Kidney (tissue), 14 donors: ENCODE measurements around the gene PODXL2. TPM values are rescaled to one million over a fixed set of nuclear protein-coding genes. Genes with fewer than 3 reads are reported as not detected.

ENCODE experiments used
- DNase-seq, 5 donors: peaks; one replicate each; pipeline ENCODE4 v3.0.0-alpha.2; 2013 to 2020
- FAIRE-seq: peaks from 2 replicates; lab custom pipeline; 2012; peaks lifted over from hg19 to GRCh38; lab: Jason Lieb, UNC
- H3K27ac ChIP-seq, 2 donors: one replicate each; pipeline ENCODE4 v1.7.0; 2013; ENCODE audit warnings: low read depth in 2 of 2, low read length in 2 of 2, inconsistent platforms in 1 of 2
- H3K27me3 ChIP-seq: one replicate; pipeline ENCODE4 v1.7.1; 2013; ENCODE audit warnings: low read length, inconsistent platforms; ENCODE audit not compliant: control insufficient read depth, insufficient read depth
- H3K36me3 ChIP-seq, 3 donors: one replicate each; pipeline versions ENCODE4 v1.7.0 to v1.7.1; 2013; ENCODE audit warnings: low read length in 3 of 3, control low read depth in 1 of 3, inconsistent platforms in 1 of 3; ENCODE audit not compliant: insufficient read depth in 3 of 3, control insufficient read depth in 2 of 3
- H3K4me1 ChIP-seq, 3 donors: one replicate each; pipeline versions ENCODE4 v1.7.0 to v1.7.1; 2013; ENCODE audit warnings: low read length in 3 of 3, inconsistent platforms in 1 of 3, low read depth in 1 of 3; ENCODE audit not compliant: control insufficient read depth in 2 of 3, insufficient read depth in 2 of 3
- H3K4me3 ChIP-seq, 3 donors: one replicate each; pipeline versions ENCODE4 v1.7.0 to v1.8.1; 2013; ENCODE audit warnings: low read length in 3 of 3, control low read depth in 1 of 3, inconsistent platforms in 1 of 3
- H3K9ac ChIP-seq, 3 donors: one replicate each; pipeline versions ENCODE4 v1.7.0 to v1.7.1; 2013; ENCODE audit warnings: low read length in 3 of 3, control low read depth in 1 of 3, inconsistent platforms in 1 of 3
- H3K9me3 ChIP-seq, 3 donors: one replicate each; pipeline versions ENCODE4 v1.7.0 to v1.7.1; 2013; ENCODE audit warnings: low read length in 3 of 3, control low read depth in 1 of 3, inconsistent platforms in 1 of 3; ENCODE audit not compliant: control insufficient read depth in 2 of 3, insufficient read depth in 1 of 3
- intact Hi-C: fragments of 100-400 bp; cut with DNase I; formaldehyde crosslinking; loops from one replicate; pipeline ENCODE4 v1.11.1; 2022
- polyA plus RNA-seq: library from polyadenylated mRNA; stranded (reverse); fragments of 350-450 nt; fragmentation: Illumina TruSeq; extraction: RNeasy Lipid Tissue Mini Kit (QIAGEN cat#74804); gene quantifications from one replicate; pipeline ENCODE4 v1.2.3, GENCODE V29; 2014; ENCODE audit warnings: low read depth, low replicate concordance; ENCODE audit not compliant: insufficient read depth
- total RNA-seq: library from RNA; stranded (reverse); fragmentation: NEBNext Ultra II Directional; extraction: Animal tissue kit (Norgen Biotek cat#: 25700); gene quantifications from one replicate; pipeline ENCODE4 v1.2.1, GENCODE V29; 2021
- TF ChIP-seq, protein P1 (sequence below): IDR thresholded peaks from 3 replicates; pipeline ENCODE4 v1.5.1; 2012; ENCODE audit warnings: mild to moderate bottlenecking, moderate library complexity, borderline replicate concordance; ENCODE audit not compliant: insufficient read depth; ENCODE audit errors: extremely low read depth
- donor health status: control.
- donor health status: control.
- donor health status: control.
- donor health status: control.
- donor health status: control.
- donor health status: DM: yes; HTN: yes; CAD: no.
- donor health status: Normal renal cell carcinoma (clear cell type).

The PODXL2 gene
- total and polyA plus RNA-seq, 2 donors from 2014 or later = 7.4 to 10.5 TPM

- no peaks in the 10 kb centered on the region for H3K9me3 ChIP-seq
- FAIRE-seq (no peak), DNase-seq (peak in 1 of 5 donors; percentile 13)
- no peaks in the 10 kb centered on the region for H3K36me3 ChIP-seq
- no peaks in the 10 kb centered on the region for H3K27me3 ChIP-seq
- H3K27ac ChIP-seq = no peak overlapping the region
- intact Hi-C loops = no loop called here
- no peak overlapping the region for H3K4me3 ChIP-seq
- TF ChIP-seq, protein P1, sequence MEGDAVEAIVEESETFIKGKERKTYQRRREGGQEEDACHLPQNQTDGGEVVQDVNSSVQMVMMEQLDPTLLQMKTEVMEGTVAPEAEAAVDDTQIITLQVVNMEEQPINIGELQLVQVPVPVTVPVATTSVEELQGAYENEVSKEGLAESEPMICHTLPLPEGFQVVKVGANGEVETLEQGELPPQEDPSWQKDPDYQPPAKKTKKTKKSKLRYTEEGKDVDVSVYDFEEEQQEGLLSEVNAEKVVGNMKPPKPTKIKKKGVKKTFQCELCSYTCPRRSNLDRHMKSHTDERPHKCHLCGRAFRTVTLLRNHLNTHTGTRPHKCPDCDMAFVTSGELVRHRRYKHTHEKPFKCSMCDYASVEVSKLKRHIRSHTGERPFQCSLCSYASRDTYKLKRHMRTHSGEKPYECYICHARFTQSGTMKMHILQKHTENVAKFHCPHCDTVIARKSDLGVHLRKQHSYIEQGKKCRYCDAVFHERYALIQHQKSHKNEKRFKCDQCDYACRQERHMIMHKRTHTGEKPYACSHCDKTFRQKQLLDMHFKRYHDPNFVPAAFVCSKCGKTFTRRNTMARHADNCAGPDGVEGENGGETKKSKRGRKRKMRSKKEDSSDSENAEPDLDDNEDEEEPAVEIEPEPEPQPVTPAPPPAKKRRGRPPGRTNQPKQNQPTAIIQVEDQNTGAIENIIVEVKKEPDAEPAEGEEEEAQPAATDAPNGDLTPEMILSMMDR = no peak
- H3K4me1 ChIP-seq = no peaks in the 10 kb centered on the region
- H3K9ac ChIP-seq = no peak overlapping the region
These were observed 33.0 kb downstream of the PODXL2 start for GRCh38 chr3:127662001-127662469.

GRCh38 chr3:127663151-127663550, 34.2 kb downstream of the PODXL2 start:
- Histone ChIP-seq H3K9me3 (no peaks in the 10 kb centered on the region), H3K27me3 (no peaks in the 10 kb centered on the region), H3K4me1 (no peaks in the 10 kb centered on the region), H3K27ac (no peak overlapping the region), H3K36me3 (no peaks in the 10 kb centered on the region), H3K4me3 (no peak overlapping the region), H3K9ac (no peak overlapping the region)
- DNase-seq (no peak), FAIRE-seq (no peak)
- TF ChIP-seq, protein P1 = no peak
- intact Hi-C loops = no loop called here

DNA sequence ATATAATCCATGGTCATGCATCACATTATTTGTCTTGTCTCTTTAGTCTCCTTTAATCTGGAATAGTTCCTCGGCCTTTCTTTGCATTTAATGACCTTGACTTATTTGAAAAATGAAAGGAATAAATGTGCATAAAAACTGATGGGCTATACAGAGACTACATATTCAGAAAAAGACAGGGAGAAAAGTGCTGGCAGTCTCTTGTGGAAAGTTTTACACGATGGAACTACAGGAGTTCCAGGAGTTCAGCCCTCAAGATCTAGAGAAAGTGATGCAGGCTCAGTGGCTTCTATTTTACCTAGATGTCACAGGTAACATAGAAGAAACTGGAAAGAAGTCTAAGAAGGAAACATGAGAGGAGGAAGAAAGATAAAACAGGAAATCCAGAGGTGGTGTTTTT, 36.2 kb downstream of the PODXL2 start:
- Histone ChIP-seq H3K27me3 (no peaks in the 10 kb centered on the region), H3K4me3 (no peak overlapping the region), H3K36me3 (no peaks in the 10 kb centered on the region), H3K9me3 (no peaks in the 10 kb centered on the region), H3K9ac (no peak overlapping the region), H3K27ac (no peak overlapping the region), H3K4me1 (no peaks in the 10 kb centered on the region)
- intact Hi-C loops = no loop called here
- no peak for FAIRE-seq
- DNase-seq = no peak
- TF ChIP-seq, protein P1 = no peak

- no peak for DNase-seq
- Histone ChIP-seq H3K36me3 (no peaks in the 10 kb centered on the region), H3K4me3 (no peak overlapping the region), H3K9me3 (no peaks in the 10 kb centered on the region), H3K27me3 (no peaks in the 10 kb centered on the region), H3K9ac (no peak overlapping the region), H3K27ac (no peak overlapping the region), H3K4me1 (no peaks in the 10 kb centered on the region)
- TF ChIP-seq, protein P1 = no peak
- FAIRE-seq = no peak
- intact Hi-C loops = no loop called here
These were observed 36.6 kb downstream of the PODXL2 start for GRCh38 chr3:127665586-127665985.
